Measurements from ENCODE around the gene TNFRSF9.

Gene TNFRSF9

DNA sequence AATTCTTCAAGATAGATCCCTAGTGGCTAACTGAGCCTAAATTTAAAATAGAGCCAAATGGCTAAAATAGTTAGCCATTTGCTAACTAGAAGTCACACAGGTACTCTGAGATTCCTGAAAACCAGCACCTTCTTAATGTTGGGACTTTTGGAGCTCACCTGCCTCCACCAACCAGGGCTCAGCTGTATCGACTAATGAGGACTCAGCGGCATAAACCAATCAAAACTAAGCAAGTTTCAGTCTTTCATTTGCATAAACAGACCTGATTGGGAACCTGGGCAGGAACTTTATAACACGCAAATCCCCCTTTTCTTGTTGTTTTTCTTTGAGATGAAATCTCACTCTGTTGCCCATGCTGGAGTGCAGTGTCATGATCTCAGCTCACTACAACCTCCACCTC, 28.5 kb downstream of the TNFRSF9 start:
- no peak for DNase-seq (ENCODE audit: low read depth)
- TF ChIP-seq, protein P1, sequence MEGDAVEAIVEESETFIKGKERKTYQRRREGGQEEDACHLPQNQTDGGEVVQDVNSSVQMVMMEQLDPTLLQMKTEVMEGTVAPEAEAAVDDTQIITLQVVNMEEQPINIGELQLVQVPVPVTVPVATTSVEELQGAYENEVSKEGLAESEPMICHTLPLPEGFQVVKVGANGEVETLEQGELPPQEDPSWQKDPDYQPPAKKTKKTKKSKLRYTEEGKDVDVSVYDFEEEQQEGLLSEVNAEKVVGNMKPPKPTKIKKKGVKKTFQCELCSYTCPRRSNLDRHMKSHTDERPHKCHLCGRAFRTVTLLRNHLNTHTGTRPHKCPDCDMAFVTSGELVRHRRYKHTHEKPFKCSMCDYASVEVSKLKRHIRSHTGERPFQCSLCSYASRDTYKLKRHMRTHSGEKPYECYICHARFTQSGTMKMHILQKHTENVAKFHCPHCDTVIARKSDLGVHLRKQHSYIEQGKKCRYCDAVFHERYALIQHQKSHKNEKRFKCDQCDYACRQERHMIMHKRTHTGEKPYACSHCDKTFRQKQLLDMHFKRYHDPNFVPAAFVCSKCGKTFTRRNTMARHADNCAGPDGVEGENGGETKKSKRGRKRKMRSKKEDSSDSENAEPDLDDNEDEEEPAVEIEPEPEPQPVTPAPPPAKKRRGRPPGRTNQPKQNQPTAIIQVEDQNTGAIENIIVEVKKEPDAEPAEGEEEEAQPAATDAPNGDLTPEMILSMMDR (IDR thresholded peaks at IDR 0.05; ENCODE audit: low read depth, low read length) = no peak
- TF ChIP-seq MYC (IDR thresholded peaks at IDR 0.05; ENCODE audit: low read depth, low read length) (no peak), POLR2A (IDR thresholded peaks at IDR 0.05; ENCODE audit: extremely low read depth, insufficient read length) (no peak), MAX (IDR thresholded peaks at IDR 0.05; ENCODE audit: low read depth, low read length) (no peak)
- no peak overlapping the region for H3K4me3 ChIP-seq (ENCODE audit: low read depth, low read length)

GRCh38 chr1:7905262-7905661, 35.4 kb downstream of the TNFRSF9 start:
- TF ChIP-seq MAX (IDR thresholded peaks at IDR 0.05; ENCODE audit: low read depth, low read length) (no peak), MYC (IDR thresholded peaks at IDR 0.05; ENCODE audit: low read depth, low read length) (no peak), POLR2A (IDR thresholded peaks at IDR 0.05; ENCODE audit: extremely low read depth, insufficient read length) (no peak)
- TF ChIP-seq, protein P1 (IDR thresholded peaks at IDR 0.05; ENCODE audit: low read depth, low read length) = no peak
- no peak overlapping the region for H3K4me3 ChIP-seq (ENCODE audit: low read depth, low read length)
- DNase-seq (ENCODE audit: low read depth) = no peak

GRCh38 chr1:7902478-7903085, 38.1 kb downstream of the TNFRSF9 start:
- H3K4me3 ChIP-seq (ENCODE audit: low read depth, low read length) = no peak overlapping the region
- TF ChIP-seq MAX (IDR thresholded peaks at IDR 0.05; ENCODE audit: low read depth, low read length) = no peak
- TF ChIP-seq, protein P1 (IDR thresholded peaks at IDR 0.05; ENCODE audit: low read depth, low read length) = peak; percentile 63
- DNase-seq (ENCODE audit: low read depth) = peak; percentile 73

DNA sequence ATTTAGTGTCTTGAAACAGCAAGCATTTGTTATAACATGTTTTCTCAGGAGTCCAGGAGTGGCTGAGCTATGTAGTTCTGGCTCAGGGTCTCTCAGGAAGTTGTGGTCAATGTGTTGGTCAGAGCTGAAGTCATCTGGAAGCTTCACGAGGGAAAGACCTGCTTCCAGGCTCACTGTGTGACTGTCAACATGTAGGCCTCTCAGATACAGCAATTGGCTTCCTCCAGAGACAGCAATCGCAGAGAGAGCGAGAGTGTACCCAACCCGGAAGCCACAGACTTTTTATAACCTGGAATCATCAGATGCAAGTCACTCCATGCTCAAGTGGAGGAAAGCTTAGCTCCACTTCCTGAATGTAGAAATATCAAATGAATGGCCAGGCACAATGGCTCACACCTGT, 40.9 kb downstream of the TNFRSF9 start:
- peak; percentile 76 for DNase-seq (ENCODE audit: low read depth)
- no peak overlapping the region for H3K4me3 ChIP-seq (ENCODE audit: low read depth, low read length)
- TF ChIP-seq, protein P1 (IDR thresholded peaks at IDR 0.05; ENCODE audit: low read depth, low read length) = no peak
- TF ChIP-seq POLR2A (IDR thresholded peaks at IDR 0.05; ENCODE audit: extremely low read depth, insufficient read length) = no peak
- no peak for TF ChIP-seq MAX (IDR thresholded peaks at IDR 0.05; ENCODE audit: low read depth, low read length)
- no peak for TF ChIP-seq MYC (IDR thresholded peaks at IDR 0.05; ENCODE audit: low read depth, low read length)

GRCh38 chr1:7898962-7899361, 41.7 kb downstream of the TNFRSF9 start:
- peak; percentile 15 for DNase-seq (ENCODE audit: low read depth)
- no peak for TF ChIP-seq MYC (IDR thresholded peaks at IDR 0.05; ENCODE audit: low read depth, low read length)
- no peak for TF ChIP-seq POLR2A (IDR thresholded peaks at IDR 0.05; ENCODE audit: extremely low read depth, insufficient read length)
- TF ChIP-seq MAX (IDR thresholded peaks at IDR 0.05; ENCODE audit: low read depth, low read length) = no peak
- TF ChIP-seq, protein P1 (IDR thresholded peaks at IDR 0.05; ENCODE audit: low read depth, low read length) = no peak
- H3K4me3 ChIP-seq (ENCODE audit: low read depth, low read length) = no peak overlapping the region

Measured in NB4 (cell line).